ENCODE measurements around the gene LGI2.

The LGI2 gene

DNA sequence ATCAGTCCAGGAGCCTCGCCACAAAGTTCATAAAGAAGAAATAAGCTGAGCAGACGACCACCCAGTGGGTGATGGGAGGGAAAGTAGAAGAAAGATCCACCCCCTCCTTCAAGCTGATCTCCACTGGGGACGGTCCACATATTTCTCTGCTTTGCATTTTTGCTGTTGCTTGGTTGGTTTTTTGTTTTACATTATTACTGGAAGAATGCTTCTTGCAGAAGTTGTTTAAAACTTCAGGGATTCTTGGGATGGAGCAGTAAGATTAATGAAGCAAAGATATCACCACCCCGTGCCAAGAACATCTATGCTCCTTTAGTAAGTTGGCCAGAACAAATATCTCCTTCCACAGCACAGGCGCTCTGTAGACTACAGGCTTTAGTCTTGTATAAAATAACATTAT is 30.1 kb downstream of the LGI2 start:
- TF ChIP-seq, protein P1, sequence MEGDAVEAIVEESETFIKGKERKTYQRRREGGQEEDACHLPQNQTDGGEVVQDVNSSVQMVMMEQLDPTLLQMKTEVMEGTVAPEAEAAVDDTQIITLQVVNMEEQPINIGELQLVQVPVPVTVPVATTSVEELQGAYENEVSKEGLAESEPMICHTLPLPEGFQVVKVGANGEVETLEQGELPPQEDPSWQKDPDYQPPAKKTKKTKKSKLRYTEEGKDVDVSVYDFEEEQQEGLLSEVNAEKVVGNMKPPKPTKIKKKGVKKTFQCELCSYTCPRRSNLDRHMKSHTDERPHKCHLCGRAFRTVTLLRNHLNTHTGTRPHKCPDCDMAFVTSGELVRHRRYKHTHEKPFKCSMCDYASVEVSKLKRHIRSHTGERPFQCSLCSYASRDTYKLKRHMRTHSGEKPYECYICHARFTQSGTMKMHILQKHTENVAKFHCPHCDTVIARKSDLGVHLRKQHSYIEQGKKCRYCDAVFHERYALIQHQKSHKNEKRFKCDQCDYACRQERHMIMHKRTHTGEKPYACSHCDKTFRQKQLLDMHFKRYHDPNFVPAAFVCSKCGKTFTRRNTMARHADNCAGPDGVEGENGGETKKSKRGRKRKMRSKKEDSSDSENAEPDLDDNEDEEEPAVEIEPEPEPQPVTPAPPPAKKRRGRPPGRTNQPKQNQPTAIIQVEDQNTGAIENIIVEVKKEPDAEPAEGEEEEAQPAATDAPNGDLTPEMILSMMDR (IDR thresholded peaks at IDR 0.05; ENCODE audit: low read depth, low read length) = no peak
- H3K4me3 ChIP-seq (replicated peaks in 1 of 2; ENCODE audit: low read depth in 2 of 2, low read length in 2 of 2) = no peak overlapping the region
- no peak for DNase-seq (ENCODE audit: low read depth in 2 of 2)

DNA sequence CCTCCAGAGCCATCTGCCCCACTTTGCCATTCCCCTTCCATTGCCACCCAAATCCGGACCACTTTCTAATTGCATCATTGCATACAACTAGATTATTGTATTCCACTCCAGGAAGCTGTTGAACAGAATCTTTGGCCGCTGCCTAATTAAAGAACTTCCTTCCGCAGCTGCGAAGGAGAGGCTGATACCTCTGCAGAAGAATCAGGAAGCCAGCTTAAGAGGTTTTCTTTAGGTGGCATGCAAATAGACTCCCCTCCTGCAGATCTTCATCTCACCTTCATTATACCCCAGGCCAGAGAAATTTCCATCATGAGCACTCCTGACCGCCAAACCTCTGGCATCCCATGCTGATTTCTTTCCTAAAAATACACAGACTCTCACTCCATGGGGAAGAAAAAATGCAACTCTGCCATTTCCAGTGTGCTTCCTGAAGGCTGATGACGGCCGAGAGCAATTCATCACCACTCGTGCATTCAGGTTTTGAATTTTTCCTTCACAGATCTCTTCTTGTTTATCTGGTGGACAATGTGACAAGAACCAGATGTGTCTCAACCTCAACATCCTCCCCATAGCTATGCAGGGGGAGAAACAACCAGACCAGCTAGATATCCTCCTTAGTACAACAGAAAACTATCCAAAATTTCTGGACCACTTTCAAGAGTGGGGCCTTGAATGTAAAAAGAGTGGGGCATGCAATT is 31.2 kb downstream of the LGI2 start:
- H3K4me3 ChIP-seq (replicated peaks in 1 of 2; ENCODE audit: low read depth in 2 of 2, low read length in 2 of 2) = no peak overlapping the region
- peak in 1 of 2 donors; percentile 26 for DNase-seq (ENCODE audit: low read depth in 2 of 2)
- TF ChIP-seq, protein P1 (IDR thresholded peaks at IDR 0.05; ENCODE audit: low read depth, low read length) = no peak

DNA sequence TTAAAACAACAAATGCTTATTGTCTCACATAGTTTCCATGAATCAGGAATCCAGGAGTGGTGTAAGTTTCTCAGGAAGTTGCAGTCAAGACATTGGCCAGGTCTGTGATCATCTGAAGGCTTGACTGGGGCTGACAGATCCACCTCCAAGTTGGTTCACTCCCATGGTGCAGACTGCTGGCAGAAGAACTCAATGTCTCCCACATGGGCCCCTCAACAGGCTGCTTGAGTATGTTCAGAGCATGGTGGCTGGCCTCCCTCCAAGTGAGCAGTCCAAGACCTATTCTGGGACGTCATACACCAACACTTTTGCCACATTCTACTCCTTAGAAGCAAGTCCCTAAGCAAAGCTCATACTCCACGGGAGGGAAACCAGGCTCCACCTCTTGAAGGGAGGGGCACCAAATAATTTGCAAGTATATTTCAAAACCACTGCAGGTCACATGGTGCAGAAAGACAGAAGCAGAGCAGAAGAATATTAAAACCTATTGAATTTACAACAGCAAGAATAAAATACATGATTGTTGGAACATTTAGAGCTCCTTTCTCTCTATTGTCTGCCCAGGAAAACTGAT is 35.3 kb downstream of the LGI2 start:
- peak; percentile 12 to 49 for DNase-seq (ENCODE audit: low read depth in 2 of 2)
- H3K4me3 ChIP-seq (replicated peaks in 1 of 2; ENCODE audit: low read depth in 2 of 2, low read length in 2 of 2) = no peak overlapping the region
- TF ChIP-seq, protein P1 (IDR thresholded peaks at IDR 0.05; ENCODE audit: low read depth, low read length) = no peak

DNA sequence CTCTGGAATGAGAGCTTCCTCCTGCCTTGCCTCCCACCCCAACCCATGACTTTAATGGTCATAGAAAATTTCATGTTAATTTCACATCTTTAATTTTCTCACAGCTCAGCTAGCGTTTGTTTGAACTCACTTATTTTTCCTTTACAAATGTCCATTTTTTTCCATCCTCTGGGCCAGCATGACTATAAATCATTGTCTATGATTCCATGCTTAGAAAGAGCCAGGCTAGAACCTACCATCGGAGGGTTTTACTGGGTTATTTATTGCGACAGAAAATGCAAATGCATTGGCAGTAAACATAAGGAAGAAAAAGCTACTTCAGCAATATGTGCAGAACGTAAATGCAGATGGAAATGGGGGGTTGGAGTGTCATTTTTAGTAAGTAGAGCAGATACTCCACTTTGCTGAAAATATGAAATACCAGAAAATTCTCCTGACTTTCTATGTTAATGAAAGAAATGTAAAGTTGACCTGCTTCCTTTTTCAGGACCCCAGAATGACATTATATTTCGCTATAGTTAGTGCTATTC is 37.1 kb downstream of the LGI2 start:
- TF ChIP-seq, protein P1 (IDR thresholded peaks at IDR 0.05; ENCODE audit: low read depth, low read length) = no peak
- H3K4me3 ChIP-seq (replicated peaks in 1 of 2; ENCODE audit: low read depth in 2 of 2, low read length in 2 of 2) = no peak overlapping the region
- no peak for DNase-seq (ENCODE audit: low read depth in 2 of 2)

DNA sequence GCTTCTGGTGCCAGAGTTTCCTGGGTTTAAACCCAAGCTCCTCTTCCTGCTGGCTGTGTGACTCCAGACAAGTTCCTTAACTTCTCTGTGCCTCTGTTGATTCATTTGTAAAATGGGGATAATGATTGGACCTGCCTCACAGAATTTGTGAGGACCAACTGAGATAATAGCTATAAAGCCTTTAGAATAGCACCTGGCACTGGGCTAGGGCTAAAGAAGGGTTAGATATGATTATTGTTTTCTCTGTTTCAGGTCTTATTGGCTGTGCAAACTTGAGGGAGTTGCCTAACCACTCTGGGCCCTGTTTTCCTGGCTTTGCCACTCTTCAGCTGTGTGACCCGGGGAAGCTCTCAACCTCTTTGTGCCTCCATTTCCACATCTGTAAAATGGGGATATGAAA is 37.8 kb downstream of the LGI2 start:
- H3K4me3 ChIP-seq (replicated peaks in 1 of 2; ENCODE audit: low read depth in 2 of 2, low read length in 2 of 2) = no peak overlapping the region
- no peak for DNase-seq (ENCODE audit: low read depth in 2 of 2)
- TF ChIP-seq, protein P1 (IDR thresholded peaks at IDR 0.05; ENCODE audit: low read depth, low read length) = no peak

DNA sequence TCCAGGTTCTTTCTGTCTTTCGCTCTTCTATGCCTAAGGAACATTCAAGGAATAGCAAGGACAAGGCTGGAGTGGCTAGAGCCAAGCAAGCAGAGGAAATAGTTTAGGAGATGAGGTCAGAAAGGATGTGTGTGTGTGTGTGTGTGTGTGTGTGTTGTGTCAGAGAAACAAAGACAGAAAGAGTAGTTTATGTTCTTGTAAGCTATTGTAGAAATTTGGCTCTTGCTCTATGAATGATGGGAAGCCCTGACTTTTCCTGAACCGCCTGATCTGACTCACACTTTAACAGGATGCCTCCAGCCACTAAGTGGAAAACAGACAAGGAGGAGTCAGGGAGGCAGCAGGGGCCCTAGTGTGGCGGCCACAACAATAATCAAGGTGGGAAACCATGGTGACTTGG is 39.7 kb downstream of the LGI2 start:
- no peak overlapping the region for H3K4me3 ChIP-seq (replicated peaks in 1 of 2; ENCODE audit: low read depth in 2 of 2, low read length in 2 of 2)
- TF ChIP-seq, protein P1 (IDR thresholded peaks at IDR 0.05; ENCODE audit: low read depth, low read length) = no peak
- DNase-seq (ENCODE audit: low read depth in 2 of 2) = peak; percentile 77 to 86

Data from cardiac fibroblast (primary cell).